Subcutaneous preadipocyte (primary cell): ENCODE measurements around the gene LGI4. TPM values are rescaled to one million over a fixed set of nuclear protein-coding genes. Genes with fewer than 3 reads are reported as not detected.

Source experiments
- small RNA-seq: library from RNA; depleted of rRNA; stranded (forward); fragments of <200 nt; gene quantifications from one replicate; pipeline ENCODE3, GENCODE V24; 2012
- total RNA-seq: library from RNA; depleted of rRNA; stranded (reverse); fragments of >200 nt; gene quantifications from 2 replicates; pipeline ENCODE4 v1.2.3, GENCODE V29; 2012

The LGI4 gene
- total RNA-seq: under 0.01 and 0.20 TPM in 2 replicates

DNA sequence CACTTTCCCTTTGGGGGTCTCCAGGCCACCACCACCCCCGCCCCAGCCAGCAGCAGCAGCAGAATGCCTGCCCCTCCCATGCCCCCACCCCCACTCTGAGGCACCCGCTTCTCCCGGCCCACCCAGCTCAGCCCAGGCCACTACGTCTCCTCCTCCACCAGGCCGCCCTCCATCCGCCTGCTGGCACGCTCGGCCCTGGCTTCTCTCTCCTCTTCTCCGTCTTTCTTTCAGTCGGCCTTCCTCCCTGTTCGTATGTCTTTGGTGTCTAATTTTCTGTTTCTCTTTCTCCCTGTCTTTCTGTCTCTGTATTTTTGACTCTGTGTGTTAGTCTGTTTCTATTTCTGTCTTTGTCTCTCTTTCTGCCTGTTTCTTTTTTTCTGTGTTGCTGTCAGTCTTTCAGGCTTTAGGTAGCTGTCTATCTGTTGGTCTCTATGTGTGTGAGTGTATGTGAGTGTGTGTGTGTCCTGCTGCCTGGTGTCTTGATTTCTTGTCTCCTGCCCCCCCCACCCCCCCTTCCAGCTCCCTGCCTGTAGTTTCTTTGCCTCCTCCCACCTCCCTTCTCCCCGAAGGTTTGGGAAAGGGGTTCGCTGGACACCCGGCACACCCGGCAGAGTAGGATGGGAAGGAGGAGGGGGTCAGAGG, at the start of gene LGI4:
Gene LGI4, minus strand, starts transcription at position 459 of the 642 bp plus-strand sequence. Its CDS starts 379 bp downstream, at position 80.

GRCh38 chr19:35154525-35155406, 19.9 kb upstream of the LGI4 start, which contains the start of gene FXYD5:
Gene FXYD5 (plus strand): TSS chr19:35154735. CDS start chr19:35155551, 816 bp downstream.

GRCh38 chr19:35143231-35143715, 8.4 kb upstream of the LGI4 start, which contains the start of gene FXYD7:
Gene FXYD7 (plus strand): TSS chr19:35143255. CDS start chr19:35143334, 79 bp downstream.

GRCh38 chr19:35138305-35138892, 3.5 kb upstream of the LGI4 start, which contains the start of gene FXYD1:
Gene FXYD1 (plus strand): TSS chr19:35138824. CDS start chr19:35140080, 1,256 bp downstream.

DNA sequence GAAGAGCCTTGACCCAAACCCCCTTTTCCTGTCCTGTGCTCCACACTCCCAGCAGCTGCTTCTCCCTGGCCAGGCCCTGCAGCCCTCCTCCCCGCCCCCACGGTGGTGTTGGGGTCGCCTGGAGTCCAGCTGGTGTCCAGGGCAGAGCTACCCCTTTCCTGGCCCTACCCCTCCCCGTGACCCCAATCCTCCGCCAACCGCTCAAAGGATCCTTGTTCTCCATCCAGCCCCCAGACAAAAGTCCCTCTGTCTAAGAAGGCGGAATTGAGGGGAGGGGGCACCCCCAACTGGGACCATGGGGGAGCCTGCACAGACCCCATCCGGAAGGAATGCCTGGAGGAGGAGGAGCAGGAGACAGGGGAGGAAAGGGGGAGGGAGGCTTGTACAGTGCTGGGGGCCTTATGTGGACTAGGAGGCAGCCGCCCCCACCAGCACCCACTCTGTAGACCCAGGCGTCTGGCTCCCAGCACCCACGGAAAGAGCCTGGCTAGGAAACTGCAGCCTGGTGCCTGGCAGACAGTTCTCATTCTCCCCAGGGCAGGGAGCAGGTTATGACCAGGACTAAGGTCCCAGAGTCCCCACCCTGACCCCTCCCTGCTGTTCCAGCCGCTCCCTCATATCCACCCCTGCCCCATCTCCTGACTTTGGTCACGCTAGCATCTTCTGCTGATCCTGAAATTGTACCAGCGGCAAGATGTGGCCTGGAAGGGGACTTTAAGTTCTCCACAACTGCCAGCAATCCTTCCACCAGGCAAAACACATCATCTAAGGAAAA, 19.5 kb downstream of the LGI4 start, which contains the start of gene FXYD3:
Gene FXYD3, plus strand, starts transcription at position 647 of the 775 bp plus-strand sequence. CDS start 3,554 bp downstream, outside the sequence.

Small RNA genes within 50 kb of the gene (small RNA-seq; reads per million reads assigned to genes)
- not detected for gene AC020907.2

Other genes starting within 250 kb of the LGI4 start
- gene ZNF30, start 208.2 kb downstream of the LGI4 start, total RNA-seq: 2.6 and 2.7 TPM in 2 replicates
- 3.1 and 3.7 TPM in 2 replicates for gene ZNF792, start 170.8 kb downstream of the LGI4 start, total RNA-seq
- 21.3 and 31.5 TPM in 2 replicates for gene GRAMD1A, start 134.7 kb downstream of the LGI4 start, total RNA-seq
- gene SCN1B, start 104.6 kb downstream of the LGI4 start, total RNA-seq: 2.2 TPM in 2 replicates
- gene HPN, start 93.3 kb downstream of the LGI4 start, total RNA-seq: not detected in 2 replicates
- not detected in 2 replicates for gene FXYD3, start 19.2 kb downstream of the LGI4 start, total RNA-seq
- gene FXYD1, start 3.8 kb upstream of the LGI4 start, total RNA-seq: 1.5 TPM in 1 of 2 replicates, not detected in the other
- gene FXYD7, start 8.2 kb upstream of the LGI4 start, total RNA-seq: not detected in 2 replicates
- gene FXYD5, start 19.7 kb upstream of the LGI4 start, total RNA-seq: 64.9 and 80.5 TPM in 2 replicates
- gene FAM187B, start 93.7 kb upstream of the LGI4 start, total RNA-seq: not detected in 2 replicates
- 0.73 and 0.98 TPM in 2 replicates for gene LSR, start 113.9 kb upstream of the LGI4 start, total RNA-seq
- gene USF2, start 133.9 kb upstream of the LGI4 start, total RNA-seq: 53.6 and 59.4 TPM in 2 replicates
- not detected in 2 replicates for gene HAMP, start 147.5 kb upstream of the LGI4 start, total RNA-seq
- 0.59 TPM in 1 of 2 replicates, not detected in the other for gene MAG, start 157.1 kb upstream of the LGI4 start, total RNA-seq
- 1.4 TPM in 1 of 2 replicates, not detected in the other for gene CD22, start 194.1 kb upstream of the LGI4 start, total RNA-seq
- gene FFAR1, start 212.8 kb upstream of the LGI4 start, total RNA-seq: not detected in 2 replicates
- not detected in 2 replicates for gene FFAR3, start 223.4 kb upstream of the LGI4 start, total RNA-seq
- gene GPR42, start 236.0 kb upstream of the LGI4 start, total RNA-seq: not detected in 2 replicates